ENCODE results near the gene WFS1.

WFS1 gene

DNA sequence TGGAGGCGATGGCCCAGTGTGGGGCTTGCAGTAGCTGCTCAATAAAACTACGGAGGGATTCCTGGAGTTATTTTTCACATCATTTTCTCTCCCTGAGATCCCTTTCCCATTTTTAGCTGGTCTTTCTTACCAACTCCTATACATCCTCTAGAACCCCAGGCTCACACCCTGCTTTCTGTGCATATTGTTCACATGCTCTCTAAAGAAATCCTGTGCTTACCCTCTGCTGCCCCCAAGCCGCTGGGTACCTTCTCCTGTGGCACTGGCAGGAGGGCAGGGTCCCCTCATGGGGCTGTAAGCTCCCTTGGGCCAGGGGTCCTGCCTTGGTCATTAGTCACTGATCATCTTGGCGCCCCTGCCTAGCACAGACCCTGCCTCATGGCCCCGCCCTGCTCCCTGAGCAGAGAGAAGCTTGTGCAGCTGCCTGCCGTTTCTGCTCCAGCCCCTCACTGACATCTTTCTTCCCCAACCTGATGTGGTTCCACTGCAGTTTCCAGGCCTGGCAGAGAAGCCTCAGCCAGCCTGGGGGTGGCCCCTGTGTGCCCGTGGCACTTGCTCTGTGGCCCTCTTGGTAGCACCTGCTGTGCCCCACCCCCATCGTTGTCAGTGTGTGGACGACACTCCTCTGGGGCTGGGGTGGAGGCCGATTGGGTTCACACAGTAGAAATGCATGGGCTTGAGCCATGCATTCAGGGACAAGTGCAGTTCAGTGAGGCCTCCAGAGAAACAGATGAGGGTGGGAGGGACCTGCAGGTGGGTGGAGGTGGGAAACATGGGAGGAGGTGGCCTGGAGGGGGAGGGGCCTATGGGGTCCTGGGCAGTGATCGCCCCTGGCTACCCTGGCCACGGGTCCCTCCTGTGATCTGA is 69.5 kb downstream of the WFS1 start:
- no peak for DNase-seq (ENCODE audit: low spot score)

DNA sequence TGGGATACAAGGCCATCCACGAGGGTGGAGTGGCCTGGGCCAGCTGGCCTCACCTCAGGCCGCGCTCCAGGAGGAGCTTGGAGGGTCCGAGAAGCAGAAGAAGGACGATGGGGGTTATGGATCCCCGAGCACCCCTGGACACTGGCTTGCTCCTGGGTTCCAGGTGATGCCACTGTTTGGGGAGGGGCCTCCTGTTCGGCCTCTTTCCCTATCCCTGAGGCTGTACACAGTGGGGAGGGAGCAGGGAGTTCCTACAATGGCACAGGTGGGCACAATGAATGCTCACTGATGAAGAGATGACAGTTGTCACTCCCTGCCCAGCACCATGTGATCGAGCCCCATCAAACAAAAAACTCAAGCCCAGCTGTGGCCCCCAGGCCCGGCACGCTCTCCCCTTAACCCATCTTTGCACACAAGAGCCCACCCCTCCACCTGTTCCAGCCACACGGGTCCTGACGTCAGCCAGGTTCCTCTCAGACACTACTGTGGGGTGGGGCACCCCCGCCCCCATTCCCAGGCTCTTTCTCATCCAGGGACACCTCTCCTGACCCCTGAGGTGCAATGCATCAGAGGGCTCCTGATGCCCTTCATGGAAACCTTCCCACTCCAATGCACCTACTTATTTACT is 70.3 kb downstream of the WFS1 start:
- no peak for DNase-seq (ENCODE audit: low spot score)

DNA sequence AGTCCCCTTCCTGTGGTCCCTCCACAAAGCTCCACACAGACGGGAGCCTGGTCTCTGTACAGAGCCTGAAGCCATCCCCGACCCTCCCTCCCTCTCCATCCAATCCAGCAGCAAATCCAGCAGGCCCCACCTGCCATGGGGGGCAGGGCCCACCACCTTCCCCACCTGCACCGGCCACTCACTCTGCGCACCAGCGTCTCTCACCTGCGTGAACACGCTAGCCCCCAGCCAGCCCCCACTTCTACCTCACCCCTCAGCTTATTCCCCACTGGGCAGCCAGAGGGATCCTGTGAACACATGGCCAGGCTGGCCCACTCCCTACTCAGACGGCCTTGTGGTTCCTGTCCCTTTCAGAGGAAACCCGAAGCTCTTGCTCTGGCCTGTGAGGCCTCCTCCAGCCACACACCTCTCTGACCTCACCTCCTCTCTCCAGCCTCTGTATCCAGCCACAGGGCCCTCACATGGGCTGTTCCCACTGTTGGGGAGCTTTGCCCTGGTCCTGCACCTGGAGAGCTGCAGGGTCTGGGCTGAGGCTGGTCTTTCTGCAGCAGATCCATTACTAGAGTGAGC is 70.9 kb downstream of the WFS1 start:
- no peak for DNase-seq (ENCODE audit: low spot score)

DNA sequence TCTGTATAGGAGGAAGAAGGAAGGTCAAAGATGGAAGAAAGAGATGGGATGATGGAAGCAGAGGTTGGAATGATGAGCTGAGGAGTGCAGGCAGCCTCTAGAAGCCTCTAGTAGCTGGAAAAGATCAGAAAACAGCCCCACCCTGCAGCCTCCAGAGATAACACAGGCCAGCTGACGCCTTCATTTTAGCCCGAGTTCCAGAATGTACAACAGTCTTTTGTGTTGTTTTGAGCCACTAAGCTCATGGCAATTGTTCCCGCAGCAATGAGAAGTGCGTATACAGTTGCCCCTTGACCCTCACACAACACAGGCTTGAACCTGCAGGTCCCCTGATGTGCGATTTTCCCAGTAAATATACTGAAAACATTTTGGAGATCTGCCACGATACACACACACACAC is 72.0 kb downstream of the WFS1 start:
- no peak for DNase-seq (ENCODE audit: low spot score)

DNA sequence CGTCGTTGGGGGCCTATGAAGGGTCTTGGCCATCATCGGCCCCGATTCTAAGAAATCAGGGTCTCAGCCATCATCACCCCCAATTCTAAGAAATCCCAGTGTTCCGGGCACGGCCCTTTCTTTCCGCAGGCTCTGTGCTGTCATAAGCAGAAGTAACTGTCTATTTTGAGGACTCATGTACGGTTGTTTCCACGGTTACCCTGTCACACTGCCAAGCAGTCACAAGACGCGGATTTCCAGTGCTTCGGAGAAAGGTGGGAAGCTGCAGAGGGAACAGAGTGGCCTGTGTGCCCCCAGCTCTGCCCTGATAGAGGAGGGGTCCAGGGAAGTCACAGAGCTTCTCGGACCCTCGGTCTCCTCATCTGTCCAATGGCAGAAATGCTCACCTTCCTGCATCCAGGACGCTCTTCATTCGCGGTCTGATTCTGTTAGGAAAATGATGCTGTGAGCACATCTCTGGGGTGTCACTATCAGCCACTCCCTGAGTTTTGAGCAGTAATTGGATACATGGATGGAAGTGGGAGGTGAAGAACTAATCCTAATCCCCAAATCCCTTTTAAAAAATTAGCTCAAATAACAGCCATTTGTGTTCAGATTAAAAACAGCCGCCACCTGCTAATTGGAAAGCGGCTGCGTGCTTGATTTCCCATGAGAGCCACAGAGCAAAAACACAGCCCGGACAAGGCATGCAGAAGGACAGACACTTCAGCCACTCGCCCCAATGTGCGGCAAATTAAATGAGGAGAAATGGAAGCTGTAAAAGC is 73.1 kb downstream of the WFS1 start:
- DNase-seq (ENCODE audit: low spot score): no peak

DNA sequence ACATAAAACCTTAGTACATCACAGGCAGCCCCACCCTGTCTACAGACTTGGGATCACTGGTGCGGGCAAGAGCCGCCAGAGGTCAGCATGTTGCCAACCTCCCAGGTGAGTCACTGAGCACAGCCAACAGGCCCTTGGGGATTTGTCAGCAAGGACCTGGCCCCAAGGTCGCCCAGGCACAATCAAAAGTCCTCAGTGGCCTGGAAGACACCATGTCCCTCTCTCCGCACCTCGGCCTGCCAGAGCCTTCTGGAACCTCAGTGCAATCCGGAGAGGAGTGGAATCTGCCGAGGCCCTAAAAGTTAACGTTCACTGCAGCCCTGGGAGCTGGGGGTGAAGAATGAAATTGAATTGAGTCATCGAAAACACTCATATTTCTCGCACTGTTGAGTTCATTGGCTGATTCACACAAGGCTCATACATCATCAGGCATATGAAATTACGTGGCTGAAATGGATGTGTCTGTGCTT is 74.3 kb downstream of the WFS1 start:
- no peak for DNase-seq (ENCODE audit: low spot score)

DNA sequence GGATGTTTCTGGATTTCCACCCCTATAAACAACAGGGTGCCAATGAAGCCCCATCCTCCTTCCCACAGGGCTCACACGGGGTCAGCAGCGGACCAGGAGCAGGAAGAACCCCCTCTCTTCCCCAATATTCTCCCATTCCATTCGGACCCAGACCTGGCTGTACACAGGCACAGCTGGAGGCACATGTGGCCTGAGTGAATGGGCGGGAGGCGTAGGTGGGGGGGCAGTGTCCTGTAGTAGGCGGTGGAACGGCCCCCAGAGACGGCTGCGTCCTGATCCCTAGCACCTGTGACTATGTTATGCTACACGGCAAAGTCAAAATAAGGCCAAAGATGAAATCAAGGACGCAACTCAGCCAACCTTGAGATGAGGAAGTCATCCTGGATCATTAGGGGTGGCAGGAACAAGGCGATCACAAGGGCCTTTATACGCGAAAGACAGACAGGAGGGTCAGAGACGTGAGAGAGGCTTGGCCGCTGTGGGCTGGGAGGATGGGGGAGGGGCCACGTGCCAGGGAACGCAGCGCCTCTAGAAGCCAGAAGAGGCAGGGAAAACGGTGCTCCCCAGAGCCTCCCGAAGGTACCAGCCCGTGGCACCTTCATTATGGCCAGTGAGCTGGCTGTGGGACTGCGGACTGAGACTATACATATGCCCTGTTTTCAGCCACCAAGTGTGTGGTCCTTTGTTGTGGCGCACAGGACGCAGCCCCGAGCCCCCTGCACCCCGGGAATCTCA is 75.6 kb downstream of the WFS1 start:
- no peak for DNase-seq (ENCODE audit: low spot score)

DNA sequence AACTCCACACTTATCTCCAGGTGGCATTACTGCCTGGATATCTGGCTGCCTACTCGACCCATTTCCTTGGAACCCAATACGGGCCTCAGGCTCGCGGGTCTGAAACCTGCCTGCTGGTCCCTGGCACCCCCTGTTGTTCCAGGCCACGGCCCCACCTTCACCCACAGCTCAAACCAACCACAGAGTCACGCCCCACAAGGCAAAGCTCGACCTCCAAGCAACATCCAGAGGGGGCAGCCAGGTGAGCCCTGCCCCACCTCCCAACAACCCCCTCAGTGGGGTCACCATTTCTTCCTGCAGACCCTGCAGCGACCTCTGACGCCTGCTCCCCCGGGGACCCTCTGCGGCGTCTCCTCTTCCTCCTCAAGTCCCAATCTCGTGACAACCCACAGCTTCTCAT is 76.2 kb downstream of the WFS1 start:
- DNase-seq (ENCODE audit: low spot score): no peak

DNA sequence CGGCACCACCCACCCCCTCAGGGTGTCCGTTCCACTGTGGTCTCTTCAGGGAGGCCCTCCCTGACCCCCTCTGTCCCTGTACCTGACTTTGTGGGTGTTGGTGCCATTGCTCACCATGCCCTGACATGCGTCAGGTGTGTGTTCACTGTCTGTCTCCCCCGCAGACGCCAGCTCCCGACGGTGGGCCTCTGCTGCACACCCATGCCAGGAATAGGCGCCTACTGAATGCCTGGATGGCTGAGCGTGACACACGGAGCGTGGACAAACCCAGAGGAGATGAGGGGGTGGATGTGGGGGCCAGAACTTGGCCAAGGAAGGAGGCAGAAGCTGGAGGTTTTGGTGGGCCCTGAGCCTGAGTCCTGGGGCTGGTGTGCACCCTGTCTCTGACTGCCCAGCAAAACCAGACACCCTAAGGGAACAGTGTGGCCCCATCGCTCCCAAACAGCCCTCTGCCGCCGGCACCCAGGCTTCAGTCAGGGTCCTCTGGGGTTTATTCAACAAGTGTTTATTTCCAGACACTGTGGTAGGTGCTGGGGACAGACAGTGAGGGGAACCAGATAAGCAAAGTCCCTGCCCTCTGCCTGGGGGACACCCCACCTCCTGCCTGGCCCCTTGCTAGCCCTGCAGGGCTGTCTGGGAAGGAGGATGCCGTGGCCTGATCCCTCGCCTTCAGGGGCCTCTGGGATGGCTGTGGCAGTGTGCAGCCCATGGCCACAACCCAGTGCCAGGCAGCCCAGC is 76.9 kb downstream of the WFS1 start:
- DNase-seq (ENCODE audit: low spot score): no peak

DNA sequence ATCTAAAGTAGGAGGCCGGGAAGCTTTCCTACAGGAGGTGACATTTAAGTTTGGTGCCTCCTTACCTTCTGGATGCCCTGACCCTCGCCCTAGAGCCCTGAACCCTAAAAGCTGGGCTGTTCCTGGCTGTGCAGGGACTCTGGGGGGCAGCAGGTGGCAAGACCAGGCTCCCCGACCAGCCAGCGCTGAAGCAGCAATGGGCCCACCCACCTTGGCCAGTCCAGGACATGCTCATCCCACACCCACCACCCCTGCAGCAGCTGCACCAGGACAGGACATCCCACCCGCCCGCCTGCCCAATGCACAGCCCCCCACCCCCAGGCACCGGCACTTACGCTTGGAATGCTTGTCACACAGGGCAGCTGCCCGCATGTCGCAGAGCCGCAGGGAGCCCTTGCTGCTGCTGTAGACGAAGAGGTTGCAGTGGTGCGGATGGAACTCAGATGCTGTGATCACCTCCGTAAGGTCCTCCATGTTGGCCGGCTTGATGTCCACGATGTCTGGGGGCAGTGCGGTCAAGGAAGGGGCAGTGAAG is 77.9 kb downstream of the WFS1 start:
- no peak for DNase-seq (ENCODE audit: low spot score)

DNA sequence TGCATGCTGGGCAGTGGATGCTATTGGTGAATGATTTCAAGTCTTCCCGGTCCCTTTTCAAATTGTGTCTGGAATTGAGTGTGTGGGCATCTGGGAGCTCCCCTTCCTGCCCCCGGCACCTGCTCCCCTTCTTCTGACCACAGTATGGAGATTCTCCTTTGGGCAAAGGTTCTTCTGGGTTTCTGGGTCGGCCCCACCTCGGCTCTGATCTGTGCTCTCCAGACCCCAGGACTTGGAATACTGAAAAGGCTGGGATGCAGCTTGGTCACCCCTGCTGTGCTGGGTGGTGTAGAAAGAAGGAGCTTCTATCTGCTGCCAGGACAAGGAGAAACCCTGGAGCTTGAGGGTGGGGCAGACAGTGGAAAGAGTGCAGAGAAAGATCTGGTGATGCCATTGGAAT is 78.8 kb downstream of the WFS1 start:
- no peak for DNase-seq (ENCODE audit: low spot score)

DNA sequence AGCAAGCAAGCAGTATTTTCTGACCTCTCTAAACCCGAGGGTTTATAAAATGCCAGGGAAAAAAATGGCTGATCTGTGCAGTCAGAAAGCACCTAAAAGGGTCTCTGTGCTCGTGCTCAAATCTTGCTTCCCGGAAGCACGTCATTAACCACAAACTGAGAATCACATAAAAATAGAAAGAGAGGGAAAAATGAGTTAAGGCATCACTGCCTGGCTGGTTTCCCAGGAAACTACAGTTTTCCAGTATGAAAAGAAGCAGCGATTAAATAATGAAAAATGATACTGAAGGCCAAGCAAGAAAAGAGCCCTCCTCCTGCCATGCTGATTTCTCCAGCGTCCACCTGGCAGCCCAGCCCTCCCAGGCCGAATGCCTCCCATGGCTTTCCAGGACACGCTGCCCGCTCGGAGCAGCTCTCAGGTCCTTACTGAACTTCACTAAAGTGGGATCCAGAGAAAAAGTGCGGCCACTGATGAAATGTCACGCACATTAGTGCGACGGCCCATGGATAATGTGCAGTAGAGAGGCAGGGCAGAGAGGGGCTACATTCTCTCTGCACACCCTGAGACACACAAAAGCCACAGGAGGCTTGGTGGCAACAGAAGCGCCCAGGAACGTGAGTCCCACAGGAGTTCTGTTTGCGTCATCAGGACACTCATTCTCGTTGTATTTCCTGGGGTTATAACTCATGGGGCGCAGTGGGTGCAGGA is 80.4 kb downstream of the WFS1 start:
- DNase-seq (ENCODE audit: low spot score): no peak

DNA sequence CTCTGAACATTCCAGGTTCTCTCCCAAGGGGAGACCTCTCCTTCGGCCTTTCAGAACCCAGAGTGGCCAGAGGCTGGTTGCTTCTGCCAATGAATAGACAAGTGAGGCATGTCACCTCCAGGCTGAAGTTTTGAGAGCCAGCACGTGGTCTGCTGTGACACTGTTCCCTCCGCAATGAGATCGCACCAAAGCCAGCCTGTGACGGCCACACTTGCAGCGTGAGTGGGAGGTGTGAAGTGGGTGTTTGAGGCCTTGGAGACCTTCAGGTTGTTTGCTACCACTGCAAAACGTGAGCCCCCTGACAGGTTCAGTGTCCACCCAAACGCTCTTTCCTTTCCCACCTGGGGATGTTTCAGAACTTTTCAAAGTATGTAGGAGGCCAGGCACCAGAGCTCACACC is 81.0 kb downstream of the WFS1 start:
- DNase-seq (ENCODE audit: low spot score): no peak

DNA sequence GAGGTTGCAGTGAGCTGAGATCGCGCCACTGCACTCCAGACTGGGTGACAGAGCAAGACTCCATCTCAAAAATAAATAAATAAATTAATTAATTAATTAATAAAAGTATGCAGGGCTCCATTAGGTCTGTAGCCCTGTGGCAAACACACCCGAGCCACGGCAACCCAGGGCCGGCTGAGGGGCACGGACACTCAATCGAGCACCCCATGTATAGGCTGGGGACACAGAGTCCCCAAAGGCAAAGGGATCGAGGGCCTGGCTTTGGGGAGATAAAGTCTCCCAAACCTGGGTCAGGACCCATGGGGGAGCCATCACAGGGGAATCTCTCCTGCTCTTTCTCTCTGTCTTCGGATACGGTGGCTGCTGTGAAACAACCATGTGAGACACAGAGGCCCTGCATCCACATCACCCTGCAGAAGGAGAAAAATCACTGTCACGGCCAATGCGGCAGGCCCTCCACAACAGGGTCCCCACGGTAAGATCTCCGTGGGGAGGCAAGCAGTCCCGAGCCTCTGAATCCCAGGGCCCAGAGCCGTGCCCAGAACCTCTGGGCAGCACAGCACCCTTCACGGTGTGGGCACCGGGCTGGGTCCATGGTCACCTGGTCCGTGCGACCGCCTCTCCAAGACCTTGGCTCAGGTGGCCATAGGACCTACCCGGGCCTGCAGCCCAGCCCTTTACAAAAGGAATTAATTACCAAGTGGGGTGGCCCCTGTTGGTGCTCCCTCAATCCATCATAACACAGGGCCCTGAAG is 81.8 kb downstream of the WFS1 start:
- DNase-seq (ENCODE audit: low spot score): no peak

DNA sequence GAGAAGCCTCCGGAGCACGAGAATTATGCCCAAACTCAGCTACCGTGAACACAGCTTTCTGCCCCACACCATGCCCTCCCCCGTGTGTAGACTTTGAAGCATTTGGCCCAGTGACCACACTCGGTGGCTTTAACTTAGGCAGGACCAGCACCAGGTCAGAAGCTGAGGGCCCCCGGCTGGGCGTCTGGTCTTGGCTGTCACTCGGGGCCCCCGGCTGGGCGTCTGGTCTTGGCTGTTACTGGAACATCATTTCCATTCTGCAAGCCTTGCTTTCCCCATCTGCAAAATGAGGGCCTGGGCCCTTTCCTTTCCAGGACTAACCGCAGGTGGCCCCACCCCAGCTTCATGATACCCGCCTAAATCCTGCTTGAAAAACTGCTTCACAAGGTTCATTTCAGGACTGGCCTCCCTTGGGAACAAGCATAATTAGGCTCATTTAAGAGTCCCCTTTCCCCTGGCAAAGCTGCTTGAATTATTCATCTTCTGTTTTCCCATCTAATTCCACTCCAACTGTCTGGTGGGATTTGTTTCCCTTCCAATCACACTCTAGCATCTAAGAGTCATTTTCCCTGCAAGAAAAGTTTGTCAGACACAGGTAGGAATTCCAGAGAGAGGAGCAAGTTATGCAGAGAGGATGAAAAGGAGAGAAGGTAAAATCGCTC is 82.5 kb downstream of the WFS1 start:
- no peak for DNase-seq (ENCODE audit: low spot score)

Data from ecto neural progenitor cell (in vitro differentiated cells).